GM21825 (cell line): ENCODE measurements around the gene RAD51AP1.
A peak's percentile ranks its signal among the peaks of the same experiment; 100 is the strongest.

Source experiments
- ATAC-seq: cut with Tn5 transposase; IDR thresholded peaks from one replicate; pipeline ENCODE4 v1.9.1; 2021; ENCODE audit warnings: mild to moderate bottlenecking, moderate library complexity; ENCODE audit not compliant: unreplicated experiment

Gene RAD51AP1

GRCh38 chr12:4588916-4589315 is 50.2 kb downstream of the RAD51AP1 start:
- ATAC-seq, result no peak

- ATAC-seq, result no peak
Observed at GRCh38 chr12:4589941-4590340, 51.3 kb downstream of the RAD51AP1 start.

GRCh38 chr12:4591180-4591687 is 52.5 kb downstream of the RAD51AP1 start:
- no peak for ATAC-seq

GRCh38 chr12:4595881-4596280 is 57.2 kb downstream of the RAD51AP1 start:
- ATAC-seq, result no peak

- ATAC-seq, result no peak
Observed at GRCh38 chr12:4603421-4603820, 64.7 kb downstream of the RAD51AP1 start.

GRCh38 chr12:4603946-4604345 is 65.3 kb downstream of the RAD51AP1 start:
- ATAC-seq, result no peak

- peak; percentile 91 for ATAC-seq
Observed at GRCh38 chr12:4604684-4605193, 66.0 kb downstream of the RAD51AP1 start.

- no peak for ATAC-seq
Observed at GRCh38 chr12:4607056-4607455, 68.4 kb downstream of the RAD51AP1 start.

GRCh38 chr12:4609071-4609470 is 70.4 kb downstream of the RAD51AP1 start:
- no peak for ATAC-seq
